Stimulated activated CD8-positive, alpha-beta memory T cell treated with anti-CD3 and anti-CD28 coated beads, Interleukin-15, amount 100 ng/mL, for 24 hours (primary cell): Measurements from ENCODE around the gene POU2F3.

Experiments used
- DNase-seq: peaks from one replicate; pipeline ENCODE4 v3.0.0-alpha.2; 2020; ENCODE audit warnings: low read depth

The POU2F3 gene

DNA sequence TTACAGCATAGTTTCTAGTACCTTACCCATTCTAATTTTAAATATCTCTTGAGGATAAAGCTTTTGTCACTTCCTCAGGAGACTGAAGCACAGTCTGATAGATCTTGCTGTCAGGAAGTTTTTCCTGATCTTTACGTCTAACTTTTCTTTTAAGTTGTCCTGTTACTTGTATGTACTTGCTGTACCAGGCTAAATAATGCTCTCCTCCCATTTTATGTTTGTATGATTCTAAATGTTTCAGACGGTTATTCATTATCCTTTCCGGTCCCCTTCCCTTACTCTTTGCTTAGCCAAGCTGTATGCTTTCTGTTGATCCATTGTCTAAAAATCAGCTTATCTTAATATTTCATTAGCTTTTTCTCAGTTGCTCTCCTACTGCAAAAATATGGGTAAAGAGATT is 102.3 kb downstream of the POU2F3 start:
- no peak for DNase-seq

DNA sequence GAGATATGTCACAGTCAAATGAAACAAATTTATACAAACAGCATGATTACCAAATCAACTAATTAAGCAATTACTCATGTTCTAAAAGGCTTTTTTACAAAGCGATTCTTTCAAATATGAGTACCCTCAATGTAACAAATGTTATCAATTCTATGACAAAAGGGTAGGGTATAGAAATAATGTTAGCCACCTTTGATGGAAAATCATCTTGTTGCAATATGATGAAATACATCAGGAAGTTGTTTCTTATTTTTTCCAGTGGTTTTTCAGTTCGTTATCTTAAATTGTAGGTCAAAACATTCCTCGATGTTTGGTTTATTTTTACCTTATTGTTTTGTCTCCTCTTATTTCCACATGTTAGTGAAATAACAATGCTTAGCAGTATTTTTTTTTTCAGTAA is 102.7 kb downstream of the POU2F3 start:
- DNase-seq: no peak

DNA sequence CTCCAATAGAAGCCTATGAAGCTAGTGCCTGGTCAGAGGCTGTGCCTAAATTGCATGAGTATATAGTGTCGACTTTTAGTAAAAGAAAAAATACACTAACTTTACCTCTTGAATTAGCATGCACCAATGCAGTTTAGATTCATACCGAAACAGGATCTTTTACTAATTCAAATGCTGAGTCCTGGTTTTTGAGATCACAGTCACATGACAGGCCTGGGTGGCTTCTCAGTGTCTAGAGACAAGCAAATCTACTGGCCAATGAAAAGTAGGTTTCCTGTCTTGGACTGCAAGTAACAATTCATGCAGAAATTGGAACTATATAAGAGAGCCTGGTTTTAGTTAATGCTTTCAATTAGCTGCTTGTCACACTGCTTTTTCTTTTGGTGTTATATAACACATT is 103.5 kb downstream of the POU2F3 start:
- DNase-seq: no peak

DNA sequence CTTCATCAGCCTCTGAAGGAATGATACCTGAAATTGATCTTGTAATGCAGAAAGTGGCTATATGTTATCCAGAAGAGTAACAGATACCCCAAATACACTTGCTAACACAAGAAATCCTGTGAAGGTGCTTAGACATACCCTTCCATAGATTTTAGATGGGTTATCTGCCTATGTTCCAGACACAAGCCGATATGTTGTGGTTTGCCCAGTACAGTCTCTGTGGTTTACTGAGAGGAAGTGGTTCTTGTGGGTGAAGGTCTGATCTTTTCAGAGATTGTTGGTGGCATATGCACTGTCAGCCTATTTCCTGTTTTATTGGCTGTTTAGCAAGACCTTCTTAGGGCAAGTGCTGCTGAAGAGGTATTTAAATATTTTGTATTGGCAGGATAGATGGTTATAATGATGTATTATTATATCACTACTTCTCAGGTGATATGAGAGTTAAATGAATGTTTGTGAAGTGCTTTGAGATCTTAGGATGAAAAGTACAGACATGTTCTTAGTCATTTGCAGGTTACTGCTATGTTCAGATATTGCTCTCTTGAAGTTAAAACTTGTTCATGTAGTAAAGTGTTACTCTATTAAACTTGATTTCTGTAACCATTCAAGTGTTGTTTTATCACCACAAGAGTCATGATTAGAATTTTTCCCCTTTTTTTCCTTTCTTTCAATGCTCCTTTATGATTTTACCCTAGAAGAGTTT is 104.5 kb downstream of the POU2F3 start:
- DNase-seq: no peak

DNA sequence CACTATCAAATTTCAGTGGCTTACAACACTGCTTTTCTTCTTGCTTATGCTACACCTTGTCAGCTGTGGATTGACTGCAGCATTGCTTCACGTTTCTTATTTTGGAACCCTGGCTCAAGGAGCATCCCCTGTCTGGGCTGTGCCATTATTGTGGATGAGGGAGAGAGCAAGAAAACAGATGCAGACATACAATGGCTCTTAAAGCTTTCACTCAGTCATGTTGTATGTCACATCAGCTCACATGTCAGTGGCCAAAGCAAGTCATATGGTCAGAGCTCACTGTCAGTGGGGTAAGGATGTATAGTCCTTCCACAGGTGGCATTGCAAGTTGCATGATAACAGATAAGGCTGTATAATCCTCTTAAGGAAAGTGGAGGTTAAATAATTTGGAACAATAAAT is 106.3 kb downstream of the POU2F3 start:
- DNase-seq: no peak

DNA sequence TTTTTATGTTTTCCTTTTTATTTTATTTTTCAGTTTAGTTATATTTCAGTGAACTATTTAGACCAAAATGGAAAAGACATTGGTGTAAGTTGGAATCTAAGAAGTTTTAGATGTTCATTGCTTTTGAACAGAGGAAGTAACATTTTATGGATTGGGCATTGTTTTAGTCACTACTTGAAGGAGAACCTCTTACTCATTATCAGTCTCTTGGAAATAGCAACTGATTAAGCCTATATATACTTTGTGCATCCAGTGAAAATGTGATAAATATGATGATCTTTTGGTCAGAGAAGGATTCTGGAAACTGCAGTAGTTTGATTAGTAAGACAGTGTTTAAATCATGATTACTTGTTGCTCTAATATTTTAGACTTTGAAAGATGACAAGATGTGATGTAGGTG is 110.7 kb downstream of the POU2F3 start:
- DNase-seq: no peak

DNA sequence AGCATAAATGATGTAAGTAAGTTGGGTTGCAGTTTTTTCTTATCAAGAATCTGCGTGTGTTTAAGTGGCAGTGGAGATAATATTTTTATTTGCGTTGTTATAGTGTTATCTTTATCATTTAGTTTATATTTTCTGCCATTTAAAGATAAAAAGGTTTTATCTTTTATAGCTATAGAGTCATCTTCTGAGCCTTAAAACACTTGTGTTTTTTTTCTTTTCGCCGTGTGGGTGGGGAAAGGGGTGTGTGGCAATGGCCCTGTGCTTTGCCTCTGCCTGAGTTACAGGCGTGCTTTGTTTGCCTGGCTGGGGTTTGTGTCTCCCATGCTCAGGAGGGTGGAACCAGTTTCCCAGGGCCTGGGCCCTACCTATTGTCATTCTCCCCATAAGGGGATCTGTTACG is 112.5 kb downstream of the POU2F3 start:
- DNase-seq: no peak

DNA sequence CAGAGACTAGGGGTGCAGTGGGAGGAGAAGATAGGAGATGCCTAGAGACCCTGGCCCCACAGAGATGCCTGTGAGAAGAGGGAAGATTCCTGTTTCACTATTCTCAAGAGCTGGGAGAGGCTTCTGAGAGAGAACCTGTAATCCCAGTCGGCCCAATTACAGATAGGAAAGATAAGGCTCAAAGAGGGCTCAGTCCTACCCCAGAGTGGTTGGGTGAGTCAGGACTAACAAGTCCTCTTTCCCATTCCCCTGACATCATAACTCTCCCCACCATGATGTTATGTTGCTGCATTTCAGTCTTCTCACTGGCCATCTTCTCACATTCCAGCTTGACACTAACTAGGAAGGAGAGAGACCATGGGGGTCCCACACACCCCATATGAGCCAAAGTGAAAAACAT is 114.1 kb downstream of the POU2F3 start:
- DNase-seq: no peak

DNA sequence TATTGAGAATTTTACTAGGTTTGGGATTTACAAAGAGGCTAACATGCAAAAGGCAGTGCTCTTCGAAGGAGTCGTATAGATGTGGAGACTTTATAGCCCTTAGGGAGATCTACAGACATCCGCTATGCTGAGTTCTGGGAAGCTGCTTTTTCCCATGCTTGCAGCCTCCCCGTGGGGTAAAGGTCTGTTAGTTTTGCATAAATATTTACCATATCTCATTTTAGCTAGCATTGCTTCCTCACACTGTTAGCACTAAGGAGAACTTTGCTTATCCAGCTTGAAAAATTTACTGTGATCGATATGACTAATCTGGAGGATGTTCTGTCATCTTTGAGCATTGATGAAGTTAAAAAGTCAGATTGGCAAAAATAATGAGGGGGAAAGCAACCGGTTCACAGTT is 114.8 kb downstream of the POU2F3 start:
- no peak for DNase-seq

DNA sequence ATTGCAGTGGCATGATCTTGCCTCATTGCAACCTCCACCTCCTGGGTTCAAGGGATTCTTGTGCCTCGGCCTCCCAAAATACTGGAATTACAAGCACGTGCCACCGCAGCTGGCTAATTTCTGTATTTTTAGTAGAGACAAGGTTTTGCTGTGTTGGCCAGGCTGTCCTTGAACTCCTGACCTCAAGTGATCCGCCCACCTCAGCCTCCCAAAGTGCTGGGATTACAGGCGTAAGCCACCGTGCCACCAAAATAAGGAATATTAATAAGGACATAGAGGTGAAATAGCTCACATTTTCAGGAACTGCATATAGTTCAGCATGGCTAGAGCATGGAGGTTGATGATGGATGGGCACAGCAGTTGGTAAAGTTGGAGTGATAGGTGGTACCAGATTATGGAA is 117.7 kb downstream of the POU2F3 start:
- no peak for DNase-seq

DNA sequence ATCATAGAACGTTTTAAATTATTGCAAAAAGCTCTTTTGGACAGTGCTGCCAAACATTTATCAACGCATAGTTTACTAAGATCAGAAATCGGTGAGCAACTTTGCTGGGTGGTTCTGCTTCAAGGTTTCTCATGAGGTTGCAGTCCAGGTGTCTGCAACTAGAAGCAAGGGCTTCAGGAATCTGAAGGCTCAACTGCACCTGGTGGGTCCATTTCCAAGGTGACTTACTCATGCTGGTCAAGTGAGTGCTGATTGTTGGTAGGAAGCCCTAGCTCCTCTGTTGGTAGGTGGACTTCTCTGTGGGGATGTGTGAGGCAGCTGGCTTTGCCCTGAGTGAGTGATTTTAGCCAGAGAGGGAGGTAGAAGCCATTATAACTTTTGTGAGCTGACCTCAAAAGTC is 118.8 kb downstream of the POU2F3 start:
- DNase-seq: no peak

DNA sequence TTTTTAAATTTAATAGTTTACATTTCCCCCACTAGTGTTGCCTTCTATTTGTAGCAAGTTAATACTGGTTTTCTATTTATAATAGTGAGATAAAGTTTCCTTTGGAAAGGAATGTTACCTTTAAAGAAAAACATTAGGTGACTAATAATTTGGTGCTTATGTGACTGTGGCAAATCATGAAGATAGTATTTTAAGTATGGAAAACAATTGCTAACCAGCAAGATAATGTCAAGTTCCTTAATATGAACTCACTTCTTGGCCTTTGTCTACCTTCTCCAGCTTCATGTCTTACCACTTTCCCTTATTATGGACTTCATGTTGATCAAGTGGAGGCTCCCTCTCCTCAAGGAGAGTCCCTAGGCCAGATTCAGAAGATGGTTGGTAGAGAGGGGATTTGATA is 123.5 kb downstream of the POU2F3 start:
- no peak for DNase-seq

DNA sequence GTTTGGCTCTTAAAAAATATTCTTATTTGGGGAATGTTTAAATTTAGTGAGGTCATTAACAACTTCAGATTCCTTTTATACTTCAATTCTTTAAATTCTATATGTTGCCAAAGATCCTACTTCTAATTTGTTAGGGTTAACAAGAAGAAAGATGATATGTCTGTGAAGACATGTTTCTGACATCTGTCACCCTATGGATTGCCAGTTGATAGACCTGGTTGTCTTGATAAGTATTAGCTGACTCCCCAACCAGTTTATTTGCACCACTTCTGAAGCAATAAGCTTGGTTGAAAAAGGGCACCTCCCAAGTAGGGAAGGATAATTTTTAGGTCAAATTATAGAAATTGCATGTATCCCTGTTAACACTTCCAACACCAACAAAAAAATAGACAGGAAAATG is 125.6 kb downstream of the POU2F3 start:
- no peak for DNase-seq
